ENCODE data around the gene MSI2. TPM values are rescaled to one million over a fixed set of nuclear protein-coding genes. Genes with fewer than 3 reads are reported as not detected.

MSI2 gene
- total and polyA plus RNA-seq, 12 donors: 25.5 to 135 (median 121) TPM

DNA sequence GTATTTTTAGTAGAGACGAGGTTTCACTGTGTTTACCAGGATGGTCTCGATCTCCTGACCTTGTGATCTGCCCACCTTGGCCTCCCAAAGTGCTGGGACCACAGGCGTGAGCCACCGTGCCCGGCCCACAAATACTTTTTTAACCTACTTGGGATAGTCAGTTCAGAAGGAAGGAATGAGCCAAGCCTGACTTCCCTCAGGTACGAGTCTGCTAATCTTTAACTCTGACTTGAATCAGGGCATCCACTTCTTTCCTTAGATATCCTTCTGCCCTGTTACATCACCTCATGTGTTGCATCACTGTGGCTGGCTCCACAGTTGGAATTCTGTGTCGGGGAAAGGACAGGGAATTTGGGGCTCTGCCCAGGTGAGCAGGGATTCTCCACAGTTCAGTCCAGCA is 120.8 kb downstream of the MSI2 start:
- DNase-seq (no peak), ATAC-seq (no peak)
- no peak overlapping the region for H3K4me3 ChIP-seq
- H3K27me3 ChIP-seq: no peaks in the 10 kb centered on the region
- H3K36me3 ChIP-seq: no peaks in the 10 kb centered on the region
- 87 to 90% methylated on average over 7 of the region's 7 CpGs for WGBS, 2 donors
- H3K27ac ChIP-seq: no peak overlapping the region
- H3K4me1 ChIP-seq: peaks cover 8 to 43% (median 23%) of the 10 kb centered on the region in 9 donors
- TF ChIP-seq, protein P1, sequence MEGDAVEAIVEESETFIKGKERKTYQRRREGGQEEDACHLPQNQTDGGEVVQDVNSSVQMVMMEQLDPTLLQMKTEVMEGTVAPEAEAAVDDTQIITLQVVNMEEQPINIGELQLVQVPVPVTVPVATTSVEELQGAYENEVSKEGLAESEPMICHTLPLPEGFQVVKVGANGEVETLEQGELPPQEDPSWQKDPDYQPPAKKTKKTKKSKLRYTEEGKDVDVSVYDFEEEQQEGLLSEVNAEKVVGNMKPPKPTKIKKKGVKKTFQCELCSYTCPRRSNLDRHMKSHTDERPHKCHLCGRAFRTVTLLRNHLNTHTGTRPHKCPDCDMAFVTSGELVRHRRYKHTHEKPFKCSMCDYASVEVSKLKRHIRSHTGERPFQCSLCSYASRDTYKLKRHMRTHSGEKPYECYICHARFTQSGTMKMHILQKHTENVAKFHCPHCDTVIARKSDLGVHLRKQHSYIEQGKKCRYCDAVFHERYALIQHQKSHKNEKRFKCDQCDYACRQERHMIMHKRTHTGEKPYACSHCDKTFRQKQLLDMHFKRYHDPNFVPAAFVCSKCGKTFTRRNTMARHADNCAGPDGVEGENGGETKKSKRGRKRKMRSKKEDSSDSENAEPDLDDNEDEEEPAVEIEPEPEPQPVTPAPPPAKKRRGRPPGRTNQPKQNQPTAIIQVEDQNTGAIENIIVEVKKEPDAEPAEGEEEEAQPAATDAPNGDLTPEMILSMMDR (IDR thresholded peaks at IDR 0.05): no peak
- peaks cover 0 to 12% (median 5%) of the 10 kb centered on the region in 11 donors for H3K9me3 ChIP-seq
- intact Hi-C loops (cut with DNase I): loop anchor here in 1 of 10 donors (5.0 to 10.0 kb wide), 2 partner anchors 120 to 288 kb away; partner anchors contain the start of gene MSI2

DNA sequence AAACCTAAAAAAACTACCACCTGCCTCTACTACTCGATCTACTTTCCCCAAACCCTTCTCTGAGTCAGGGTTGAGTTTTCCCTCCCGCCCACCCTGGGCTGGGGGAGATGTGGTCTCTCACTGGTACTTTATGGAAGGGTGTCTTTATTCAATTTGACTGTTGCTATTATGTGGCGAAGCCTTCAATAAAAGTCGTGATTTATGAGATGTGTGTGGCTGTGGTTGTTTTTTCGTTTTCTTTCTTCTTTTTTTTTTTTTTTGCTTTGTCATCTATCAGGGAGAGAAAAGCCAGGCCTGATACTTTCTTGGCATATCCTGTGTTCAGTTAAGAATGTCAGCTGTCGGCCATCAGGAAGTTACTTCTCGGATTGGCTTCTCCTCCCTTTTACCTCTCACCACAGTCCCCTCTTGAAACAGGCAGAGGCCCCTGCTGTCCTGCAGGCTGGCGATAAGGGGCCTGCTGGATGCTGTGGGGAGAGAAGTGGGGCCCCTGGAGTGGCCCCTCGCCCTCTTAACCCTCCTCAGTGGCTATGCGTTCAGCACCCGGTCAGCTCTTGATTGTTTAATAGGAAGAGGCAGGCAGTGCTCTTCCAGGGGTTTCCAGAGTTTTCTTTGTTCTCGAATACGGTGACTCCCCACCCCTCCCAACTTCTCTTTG is 123.0 kb downstream of the MSI2 start:
- TF ChIP-seq, protein P1 (IDR thresholded peaks at IDR 0.05): no peak
- ATAC-seq: peak; percentile 79 to 90 (median 85)
- intact Hi-C loops (cut with DNase I): loop anchor here in 1 of 10 donors (5.0 to 10.0 kb wide), 2 partner anchors 122 to 285 kb away; partner anchors contain the start of gene MSI2
- H3K27ac ChIP-seq: peak overlapping the region; percentile 38 to 84 (median 72)
- no peaks in the 10 kb centered on the region for H3K36me3 ChIP-seq
- peaks cover 8 to 40% (median 23%) of the 10 kb centered on the region in 9 donors for H3K4me1 ChIP-seq
- H3K4me3 ChIP-seq: peak overlapping the region in 1 of 10 donors; percentile 20
- WGBS, 2 donors: 18 to 26% methylated on average over 13 of the region's 13 CpGs
- no peaks in the 10 kb centered on the region for H3K27me3 ChIP-seq
- H3K9me3 ChIP-seq: peaks cover 0 to 7% (median 0%) of the 10 kb centered on the region in 11 donors
- DNase-seq: peak in 1 of 2 donors; percentile 40

DNA sequence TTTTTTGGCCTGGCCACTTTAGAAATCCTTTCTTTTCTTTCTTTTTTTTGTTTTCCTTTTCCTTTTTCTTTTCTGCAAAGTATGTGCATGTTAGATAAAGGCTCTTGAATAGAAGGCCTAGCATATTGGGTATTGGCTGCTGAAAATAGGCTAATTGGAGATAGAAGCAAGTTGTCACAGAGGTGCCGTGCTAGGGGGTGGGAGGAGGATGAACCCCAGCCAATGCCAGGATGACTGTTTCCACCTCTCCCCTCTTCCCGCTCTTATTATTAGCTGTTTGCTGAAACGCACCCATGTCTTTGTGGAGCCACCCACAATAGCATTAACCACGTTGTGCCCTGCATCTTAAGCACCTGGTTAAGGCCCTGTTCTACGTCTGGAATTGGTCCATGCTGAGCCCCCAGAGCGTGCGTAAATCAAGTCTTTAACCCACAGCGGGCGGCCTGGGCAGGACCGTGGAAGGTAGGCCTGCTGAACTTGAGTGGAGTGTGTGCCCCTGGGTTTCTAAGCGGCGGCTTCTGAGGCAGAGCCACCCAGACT is 123.6 kb downstream of the MSI2 start:
- H3K4me3 ChIP-seq: peak overlapping the region in 1 of 10 donors; percentile 20
- no peaks in the 10 kb centered on the region for H3K27me3 ChIP-seq
- peaks cover 0 to 8% (median 0%) of the 10 kb centered on the region in 11 donors for H3K9me3 ChIP-seq
- intact Hi-C loops (cut with DNase I): loop anchor here in 1 of 10 donors (5.0 to 10.0 kb wide), 2 partner anchors 123 to 285 kb away; partner anchors contain the start of gene MSI2
- H3K36me3 ChIP-seq: no peaks in the 10 kb centered on the region
- 84 to 85% methylated on average over 12 of the region's 12 CpGs for WGBS, 2 donors
- DNase-seq (no peak), ATAC-seq (peak in 6 of 8 donors; percentile 7 to 44 (median 22))
- peak overlapping the region in 9 of 10 donors; percentile 43 to 84 (median 72) for H3K27ac ChIP-seq
- H3K4me1 ChIP-seq: peaks cover 8 to 40% (median 23%) of the 10 kb centered on the region in 9 donors
- TF ChIP-seq, protein P1 (IDR thresholded peaks at IDR 0.05): no peak

DNA sequence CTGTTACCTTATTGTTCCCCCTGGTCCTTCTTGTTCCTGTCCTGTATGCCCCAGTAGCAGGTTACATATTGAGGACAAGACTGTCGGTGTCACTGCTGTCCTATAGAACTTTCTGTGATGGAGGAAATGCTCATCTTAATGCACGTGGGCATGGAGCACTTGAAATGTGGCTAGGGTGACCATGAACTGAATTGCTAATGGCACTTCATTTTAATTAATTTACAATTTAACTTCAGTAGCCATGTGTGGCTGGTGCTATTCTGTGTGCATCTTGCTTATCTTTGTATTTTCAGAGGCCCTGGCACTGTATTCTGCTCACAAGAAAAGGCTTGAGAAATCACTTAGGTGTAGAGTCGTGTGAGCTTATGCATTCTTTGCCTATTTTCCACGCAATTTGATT is 125.2 kb downstream of the MSI2 start:
- no peaks in the 10 kb centered on the region for H3K27me3 ChIP-seq
- ATAC-seq (no peak), DNase-seq (no peak)
- H3K36me3 ChIP-seq: no peaks in the 10 kb centered on the region
- intact Hi-C loops (cut with DNase I): no loop called here
- no peak overlapping the region for H3K27ac ChIP-seq
- TF ChIP-seq, protein P1 (IDR thresholded peaks at IDR 0.05): no peak
- whole genome bisulfite sequencing, 2 donors: 88 to 90% methylated on average over 4 of the region's 4 CpGs
- no peak overlapping the region for H3K4me3 ChIP-seq
- peaks cover 0 to 9% (median 0%) of the 10 kb centered on the region in 11 donors for H3K9me3 ChIP-seq
- H3K4me1 ChIP-seq: peaks cover 8 to 36% (median 23%) of the 10 kb centered on the region in 9 donors
